Stimulated activated CD8-positive, alpha-beta memory T cell treated with anti-CD3 and anti-CD28 coated beads, Interleukin-15, amount 100 ng/mL, for 24 hours (primary cell): Measurements from ENCODE around the gene SOX11.
"Not testable (repeated sequence)": the region's sequence is repeated elsewhere in the genome, so short reads cannot be mapped to it uniquely, and the experiment has no call there.

Experiments
- DNase-seq: peaks from one replicate; pipeline ENCODE4 v3.0.0-alpha.2; 2020; ENCODE audit warnings: low read depth

Gene SOX11

GRCh38 chr2:5691985-5692529, at the start of gene SOX11:
TSS of gene SOX11 (plus strand) at chr2:5692384. CDS start at chr2:5692722, 338 bp downstream.
- DNase-seq = no peak

GRCh38 chr2:5652734-5653133, 39.5 kb upstream of the SOX11 start:
- not testable (repeated sequence) for DNase-seq

- DNase-seq = not testable (repeated sequence)
Measured at GRCh38 chr2:5653756-5654155, 38.4 kb upstream of the SOX11 start.

- no peak for DNase-seq
Measured at GRCh38 chr2:5657231-5657630, 35.0 kb upstream of the SOX11 start.

- DNase-seq = no peak
Measured at GRCh38 chr2:5660591-5660990, 31.6 kb upstream of the SOX11 start.

GRCh38 chr2:5661362-5661761, 30.8 kb upstream of the SOX11 start:
- no peak for DNase-seq

GRCh38 chr2:5664278-5664681, 27.9 kb upstream of the SOX11 start:
- DNase-seq = no peak

GRCh38 chr2:5665066-5665465, 27.1 kb upstream of the SOX11 start:
- no peak for DNase-seq

- no peak for DNase-seq
Measured at GRCh38 chr2:5666798-5667197, 25.4 kb upstream of the SOX11 start.

GRCh38 chr2:5667655-5668054, 24.5 kb upstream of the SOX11 start:
- not testable (repeated sequence) for DNase-seq

GRCh38 chr2:5668682-5669250, 23.4 kb upstream of the SOX11 start:
- DNase-seq = no peak

GRCh38 chr2:5672749-5673144, 19.4 kb upstream of the SOX11 start:
- DNase-seq = no peak

GRCh38 chr2:5673145-5674025, 18.8 kb upstream of the SOX11 start:
- no peak for DNase-seq

GRCh38 chr2:5674026-5674340, 18.2 kb upstream of the SOX11 start:
- no peak for DNase-seq

GRCh38 chr2:5677133-5677532, 15.1 kb upstream of the SOX11 start:
- DNase-seq = no peak

- no peak for DNase-seq
Measured at GRCh38 chr2:5683471-5683870, 8.7 kb upstream of the SOX11 start.

- DNase-seq = no peak
Measured at GRCh38 chr2:5685225-5685624, 7.0 kb upstream of the SOX11 start.

GRCh38 chr2:5686068-5686467, 6.1 kb upstream of the SOX11 start:
- DNase-seq = no peak

- DNase-seq = no peak
Measured at GRCh38 chr2:5686536-5686935, 5.6 kb upstream of the SOX11 start.

GRCh38 chr2:5689750-5690149, 2.4 kb upstream of the SOX11 start:
- no peak for DNase-seq

GRCh38 chr2:5690286-5690685, 1.9 kb upstream of the SOX11 start:
- DNase-seq = no peak

- DNase-seq = no peak
Measured at GRCh38 chr2:5690718-5691220, 1.4 kb upstream of the SOX11 start.

GRCh38 chr2:5691221-5691984, 781 bp upstream of the SOX11 start:
- DNase-seq = no peak
